ENCODE measurements around the gene ADGRF4.
A peak's percentile ranks its signal among the peaks of the same experiment; 100 is the strongest.

ADGRF4 gene

GRCh38 chr6:47729019-47729418 is 30.6 kb downstream of the ADGRF4 start:
- Histone ChIP-seq H3K36me3 (ENCODE audit: control insufficient read depth, insufficient read depth, low read length) (no peaks in the 10 kb centered on the region), H3K18ac (ENCODE audit: low read length) (no peak overlapping the region), H3K56ac (ENCODE audit: low read length) (no peak overlapping the region), H4K5ac (ENCODE audit: low read length) (no peak overlapping the region), H3K9ac (ENCODE audit: low read length) (no peak overlapping the region), H3K4me1 (ENCODE audit: control insufficient read depth, low read depth, low read length) (peaks cover 2% of the 10 kb centered on the region), H3K27ac (ENCODE audit: low read depth, low read length) (no peak overlapping the region), H2BK5ac (ENCODE audit: low read length) (no peak overlapping the region), H3K23ac (ENCODE audit: low read length) (no peak overlapping the region), H3K4me2 (ENCODE audit: low read length) (no peak overlapping the region), H3K79me1 (ENCODE audit: low read length) (no peaks in the 10 kb centered on the region), H4K8ac (ENCODE audit: low read depth, low read length) (no peak overlapping the region), H3K79me2 (ENCODE audit: control insufficient read depth, insufficient read depth, low read length) (no peaks in the 10 kb centered on the region), H3K4me3 (ENCODE audit: low read length) (no peak overlapping the region), H3K27me3 (ENCODE audit: insufficient read depth, low read length, poor library complexity) (no peaks in the 10 kb centered on the region), H2BK120ac (ENCODE audit: low read depth, low read length) (no peak overlapping the region), H3K4ac (ENCODE audit: low read depth, low read length) (no peak overlapping the region), H2BK15ac (replicated peaks; ENCODE audit: low read depth) (no peak overlapping the region), H2AK5ac (ENCODE audit: low read length) (no peak overlapping the region)
- no peak for DNase-seq
- WGBS (ENCODE audit: extremely low coverage, insufficient coverage, low lambda C conversion rate), result no CpG with 5 or more reads among the region's 2 CpGs

DNA sequence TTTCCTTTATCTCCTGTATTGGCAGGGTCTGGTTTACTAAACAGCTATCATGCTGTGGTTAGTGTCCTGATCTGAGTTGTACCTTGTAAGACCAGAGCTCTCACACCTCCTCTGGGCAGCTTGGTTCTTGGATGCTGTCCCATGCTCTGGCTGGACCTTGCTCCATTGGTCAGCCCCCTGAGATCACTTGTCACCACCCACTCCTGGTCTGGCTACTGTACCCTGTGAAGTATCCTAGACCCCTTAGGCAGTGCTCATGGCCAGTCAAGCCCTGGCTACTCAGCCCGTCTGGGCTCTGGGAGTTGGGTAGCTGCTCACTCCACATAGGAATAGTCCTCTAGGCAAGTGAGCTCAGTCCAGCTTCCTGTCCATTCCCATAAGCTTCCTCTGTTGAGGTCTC is 31.1 kb downstream of the ADGRF4 start:
- Histone ChIP-seq H2AK5ac (ENCODE audit: low read length) (no peak overlapping the region), H4K5ac (ENCODE audit: low read length) (no peak overlapping the region), H3K4me3 (ENCODE audit: low read length) (no peak overlapping the region), H2BK15ac (replicated peaks; ENCODE audit: low read depth) (no peak overlapping the region), H3K18ac (ENCODE audit: low read length) (no peak overlapping the region), H3K4me1 (ENCODE audit: control insufficient read depth, low read depth, low read length) (peaks cover 3% of the 10 kb centered on the region), H3K4me2 (ENCODE audit: low read length) (no peak overlapping the region), H3K79me2 (ENCODE audit: control insufficient read depth, insufficient read depth, low read length) (no peaks in the 10 kb centered on the region), H2BK5ac (ENCODE audit: low read length) (no peak overlapping the region), H3K4ac (ENCODE audit: low read depth, low read length) (no peak overlapping the region), H3K27me3 (ENCODE audit: insufficient read depth, low read length, poor library complexity) (no peaks in the 10 kb centered on the region), H3K27ac (ENCODE audit: low read depth, low read length) (no peak overlapping the region), H4K8ac (ENCODE audit: low read depth, low read length) (no peak overlapping the region), H2BK120ac (ENCODE audit: low read depth, low read length) (no peak overlapping the region), H3K79me1 (ENCODE audit: low read length) (no peaks in the 10 kb centered on the region), H3K9ac (ENCODE audit: low read length) (no peak overlapping the region), H3K36me3 (ENCODE audit: control insufficient read depth, insufficient read depth, low read length) (no peaks in the 10 kb centered on the region), H3K56ac (ENCODE audit: low read length) (no peak overlapping the region), H3K23ac (ENCODE audit: low read length) (no peak overlapping the region)
- WGBS (ENCODE audit: extremely low coverage, insufficient coverage, low lambda C conversion rate), result no CpG with 5 or more reads among the region's 1 CpG
- peak; percentile 8 for DNase-seq

DNA sequence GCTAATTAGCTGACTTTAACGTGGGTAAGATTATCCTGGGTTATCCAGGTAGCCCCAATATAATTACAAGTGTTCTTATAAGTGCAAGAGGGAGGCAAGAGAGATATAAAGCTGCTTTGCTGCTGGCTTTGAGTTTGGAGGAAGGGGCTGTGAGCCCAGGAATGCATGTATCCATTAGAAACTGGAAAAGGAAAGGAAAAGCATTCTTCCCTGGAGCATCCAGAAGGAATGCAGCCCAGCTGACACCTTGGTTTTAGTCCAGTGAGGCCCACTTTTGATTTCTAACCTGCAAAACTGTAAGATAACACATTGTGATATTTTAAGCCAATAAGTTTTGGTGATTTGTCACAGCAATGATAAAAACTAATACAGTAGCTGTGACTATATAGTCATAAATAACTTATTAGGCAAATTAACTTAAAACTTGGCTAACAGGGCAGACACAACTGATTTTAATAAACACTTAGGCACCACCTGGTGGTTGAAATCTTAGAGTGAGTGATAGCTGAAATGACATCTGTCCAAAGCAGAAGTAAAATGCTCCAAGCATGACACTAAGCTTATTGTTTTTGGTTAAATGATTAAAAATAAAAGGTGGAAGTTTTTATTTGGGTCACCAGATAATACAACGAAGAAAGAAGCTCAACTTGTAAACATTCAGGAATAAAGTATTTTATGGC is 35.6 kb downstream of the ADGRF4 start:
- DNase-seq, result peak; percentile 66
- H2BK120ac ChIP-seq (ENCODE audit: low read depth, low read length), result no peak overlapping the region
- WGBS (ENCODE audit: extremely low coverage, insufficient coverage, low lambda C conversion rate), result no CpG with 5 or more reads among the region's 2 CpGs

GRCh38 chr6:47734831-47735481 is 36.6 kb downstream of the ADGRF4 start:
- Histone ChIP-seq H3K79me2 (ENCODE audit: control insufficient read depth, insufficient read depth, low read length) (no peaks in the 10 kb centered on the region), H3K23ac (ENCODE audit: low read length) (no peak overlapping the region), H2AK5ac (ENCODE audit: low read length) (no peak overlapping the region), H2BK5ac (ENCODE audit: low read length) (peak overlapping the region; percentile 35), H3K4me3 (ENCODE audit: low read length) (no peak overlapping the region), H3K79me1 (ENCODE audit: low read length) (no peaks in the 10 kb centered on the region), H2BK120ac (ENCODE audit: low read depth, low read length) (no peak overlapping the region), H3K27ac (ENCODE audit: low read depth, low read length) (peak overlapping the region; percentile 63), H4K5ac (ENCODE audit: low read length) (no peak overlapping the region), H2BK15ac (replicated peaks; ENCODE audit: low read depth) (no peak overlapping the region), H3K27me3 (ENCODE audit: insufficient read depth, low read length, poor library complexity) (no peaks in the 10 kb centered on the region), H4K8ac (ENCODE audit: low read depth, low read length) (no peak overlapping the region), H3K4me2 (ENCODE audit: low read length) (no peak overlapping the region), H3K4ac (ENCODE audit: low read depth, low read length) (peak overlapping the region; percentile 36), H3K4me1 (ENCODE audit: control insufficient read depth, low read depth, low read length) (peaks cover 7% of the 10 kb centered on the region), H3K56ac (ENCODE audit: low read length) (peak overlapping the region; percentile 62), H3K18ac (ENCODE audit: low read length) (peak overlapping the region; percentile 75), H3K9ac (ENCODE audit: low read length) (no peak overlapping the region), H3K36me3 (ENCODE audit: control insufficient read depth, insufficient read depth, low read length) (no peaks in the 10 kb centered on the region)
- WGBS (ENCODE audit: extremely low coverage, insufficient coverage, low lambda C conversion rate), result no CpG with 5 or more reads among the region's 4 CpGs
- peak; percentile 89 for DNase-seq

More for the DNA sequence above, 35.6 kb downstream of the ADGRF4 start:
- no peak overlapping the region for H3K9ac ChIP-seq (ENCODE audit: low read length)
- H3K27ac ChIP-seq (ENCODE audit: low read depth, low read length), result no peak overlapping the region
- no peaks in the 10 kb centered on the region for H3K27me3 ChIP-seq (ENCODE audit: insufficient read depth, low read length, poor library complexity)
- H3K79me2 ChIP-seq (ENCODE audit: control insufficient read depth, insufficient read depth, low read length), result no peaks in the 10 kb centered on the region
- H2AK5ac ChIP-seq (ENCODE audit: low read length), result no peak overlapping the region
- no peak overlapping the region for H4K5ac ChIP-seq (ENCODE audit: low read length)
- H3K4ac ChIP-seq (ENCODE audit: low read depth, low read length), result no peak overlapping the region
- no peak overlapping the region for H4K8ac ChIP-seq (ENCODE audit: low read depth, low read length)
- no peaks in the 10 kb centered on the region for H3K36me3 ChIP-seq (ENCODE audit: control insufficient read depth, insufficient read depth, low read length)
- H2BK15ac ChIP-seq (replicated peaks; ENCODE audit: low read depth), result peak overlapping the region; percentile 57
- no peak overlapping the region for H3K4me2 ChIP-seq (ENCODE audit: low read length)
- no peak overlapping the region for H3K4me3 ChIP-seq (ENCODE audit: low read length)
- H3K56ac ChIP-seq (ENCODE audit: low read length), result peak overlapping the region; percentile 9
- H3K4me1 ChIP-seq (ENCODE audit: control insufficient read depth, low read depth, low read length), result peaks cover 7% of the 10 kb centered on the region
- no peak overlapping the region for H2BK5ac ChIP-seq (ENCODE audit: low read length)
- H3K18ac ChIP-seq (ENCODE audit: low read length), result peak overlapping the region; percentile 18
- no peak overlapping the region for H3K23ac ChIP-seq (ENCODE audit: low read length)
- no peaks in the 10 kb centered on the region for H3K79me1 ChIP-seq (ENCODE audit: low read length)

DNA sequence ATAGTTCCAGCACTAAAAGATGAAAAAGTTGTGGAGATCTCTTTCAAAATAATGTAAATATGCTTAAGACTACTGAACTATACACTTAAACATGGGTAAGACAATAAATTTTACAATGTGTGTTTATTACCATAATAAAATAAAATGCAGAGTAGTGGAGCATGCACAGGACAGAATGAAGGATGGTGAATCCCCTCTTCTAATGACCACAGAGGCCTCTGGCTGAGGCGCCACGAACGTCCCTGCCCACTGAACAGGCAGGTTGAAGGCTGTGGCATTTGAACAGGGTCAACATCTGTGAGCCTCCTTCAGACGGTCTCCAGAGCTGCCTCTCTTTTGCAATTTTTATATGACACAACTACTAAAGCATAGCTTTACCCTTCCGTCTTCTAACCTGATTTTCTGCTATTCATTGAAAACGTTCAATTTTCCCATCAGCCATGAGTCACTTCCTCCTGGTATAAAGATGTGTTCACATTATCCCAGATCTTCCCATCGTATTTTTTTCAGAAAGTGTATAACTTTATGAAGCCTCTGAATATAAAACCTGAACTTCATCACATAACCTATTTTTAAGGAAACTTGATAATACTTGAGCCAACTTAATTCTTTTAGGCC is 37.8 kb downstream of the ADGRF4 start:
- no peak overlapping the region for H2BK15ac ChIP-seq (replicated peaks; ENCODE audit: low read depth)
- H3K79me1 ChIP-seq (ENCODE audit: low read length), result no peaks in the 10 kb centered on the region
- H3K18ac ChIP-seq (ENCODE audit: low read length), result no peak overlapping the region
- no peak overlapping the region for H2BK5ac ChIP-seq (ENCODE audit: low read length)
- H3K4me2 ChIP-seq (ENCODE audit: low read length), result no peak overlapping the region
- H3K79me2 ChIP-seq (ENCODE audit: control insufficient read depth, insufficient read depth, low read length), result no peaks in the 10 kb centered on the region
- no peaks in the 10 kb centered on the region for H3K27me3 ChIP-seq (ENCODE audit: insufficient read depth, low read length, poor library complexity)
- H3K4ac ChIP-seq (ENCODE audit: low read depth, low read length), result no peak overlapping the region
- H3K4me1 ChIP-seq (ENCODE audit: control insufficient read depth, low read depth, low read length), result peaks cover 7% of the 10 kb centered on the region
- no peak overlapping the region for H3K56ac ChIP-seq (ENCODE audit: low read length)
- H3K36me3 ChIP-seq (ENCODE audit: control insufficient read depth, insufficient read depth, low read length), result no peaks in the 10 kb centered on the region
- H4K8ac ChIP-seq (ENCODE audit: low read depth, low read length), result no peak overlapping the region
- no peak overlapping the region for H2AK5ac ChIP-seq (ENCODE audit: low read length)
- H4K5ac ChIP-seq (ENCODE audit: low read length), result no peak overlapping the region
- no peak overlapping the region for H3K9ac ChIP-seq (ENCODE audit: low read length)
- WGBS (ENCODE audit: extremely low coverage, insufficient coverage, low lambda C conversion rate), result no CpG with 5 or more reads among the region's 7 CpGs
- no peak overlapping the region for H3K23ac ChIP-seq (ENCODE audit: low read length)
- H3K27ac ChIP-seq (ENCODE audit: low read depth, low read length), result no peak overlapping the region
- DNase-seq, result no peak
- H3K4me3 ChIP-seq (ENCODE audit: low read length), result no peak overlapping the region
- H2BK120ac ChIP-seq (ENCODE audit: low read depth, low read length), result no peak overlapping the region

Data from mesendoderm (in vitro differentiated cells).